NCI-H510A (cell line): ENCODE data around the gene GPN2.
"Not testable (repeated sequence)": the region's sequence is repeated elsewhere in the genome, so short reads cannot be mapped to it uniquely, and the experiment has no call there.

ENCODE experiments used
- DNase-seq: peaks from one replicate; lab custom pipeline; 2025; lab: John Stamatoyannopoulos, UW

GPN2 gene

GRCh38 chr1:26900815-26901511, 10.9 kb upstream of the GPN2 start:
- no peak for DNase-seq

GRCh38 chr1:26900001-26900814, 10.1 kb upstream of the GPN2 start, which contains the start of gene GPATCH3:
TSS of gene GPATCH3 (minus strand) at chr1:26900467. CDS start at chr1:26900442, 25 bp downstream.
- peak; percentile 89 for DNase-seq

- DNase-seq, result no peak
Measured at GRCh38 chr1:26897351-26897750, 7.3 kb upstream of the GPN2 start.

- no peak for DNase-seq
Measured at GRCh38 chr1:26894263-26894662, 4.2 kb upstream of the GPN2 start.

- DNase-seq, result no peak
Measured at GRCh38 chr1:26890467-26890796, 349 bp upstream of the GPN2 start.

GRCh38 chr1:26888231-26888630, 1.9 kb downstream of the GPN2 start:
- DNase-seq, result no peak

- DNase-seq, result no peak
Measured at GRCh38 chr1:26887125-26887524, 3.0 kb downstream of the GPN2 start.

GRCh38 chr1:26882696-26883463, 7.2 kb downstream of the GPN2 start:
- no peak for DNase-seq

GRCh38 chr1:26881611-26882010, 8.5 kb downstream of the GPN2 start:
- DNase-seq, result not testable (repeated sequence)

- DNase-seq, result no peak
Measured at GRCh38 chr1:26879793-26880192, 10.3 kb downstream of the GPN2 start.

- DNase-seq, result no peak
Measured at GRCh38 chr1:26877326-26877725, 12.8 kb downstream of the GPN2 start.

GRCh38 chr1:26874896-26875295, 15.2 kb downstream of the GPN2 start:
- no peak for DNase-seq

- DNase-seq, result not testable (repeated sequence)
Measured at GRCh38 chr1:26873097-26873496, 17.0 kb downstream of the GPN2 start.

GRCh38 chr1:26864610-26865480, 25.2 kb downstream of the GPN2 start:
- DNase-seq, result peak; percentile 96

GRCh38 chr1:26863685-26864077, 26.4 kb downstream of the GPN2 start:
- no peak for DNase-seq

- peak; percentile 92 for DNase-seq
Measured at GRCh38 chr1:26862781-26863684, 27.1 kb downstream of the GPN2 start, which contains the start of gene SFN. TSS of gene SFN (plus strand) at chr1:26863149. CDS start at chr1:26863213, 64 bp downstream.

GRCh38 chr1:26861889-26862378, 28.1 kb downstream of the GPN2 start:
- no peak for DNase-seq

- no peak for DNase-seq
Measured at GRCh38 chr1:26861286-26861701, 28.8 kb downstream of the GPN2 start.

- DNase-seq, result no peak
Measured at GRCh38 chr1:26858891-26859640, 31.0 kb downstream of the GPN2 start.

GRCh38 chr1:26858160-26858559, 31.9 kb downstream of the GPN2 start:
- no peak for DNase-seq
